Vagina (tissue), 2 donors: Measurements from ENCODE around the gene KCTD17.

Experiments
- CTCF ChIP-seq, 3 experiments: fragments of 450-650 bp in 2 of 3; fragments of 200-600 bp in 1 of 3; sonication (generic) in 1 of 3; IDR thresholded peaks; one replicate each; pipeline ENCODE4 v1.5.1; 2017 to 2019; ENCODE audit warnings: antibody characterized with exemption in 3 of 3, mild to moderate bottlenecking in 2 of 3, moderate library complexity in 2 of 3
- POLR2A ChIP-seq, 2 donors: fragments of 450-650 bp; IDR thresholded peaks; one replicate each; pipeline ENCODE4 v1.6.1; 2017; ENCODE audit warnings: antibody characterized with exemption in 2 of 2, mild to moderate bottlenecking in 2 of 2, moderate library complexity in 2 of 2

- TF ChIP-seq CTCF (IDR thresholded peaks at IDR 0.05): no peak
- TF ChIP-seq POLR2A (IDR thresholded peaks at IDR 0.05): no peak
Measured at GRCh38 chr22:37018815-37019308, 32.7 kb upstream of the KCTD17 start.
